Esophagus squamous epithelium (tissue), 4 donors: ENCODE measurements around the gene KRT80.

Source experiments
- CTCF ChIP-seq, 6 experiments: fragments of 450-650 bp in 4 of 6; fragments of 200-600 bp in 2 of 6; sonication (generic) in 2 of 6; IDR thresholded peaks; one replicate each; pipeline ENCODE4 v1.5.1; 2016 to 2019; ENCODE audit warnings: antibody characterized with exemption in 6 of 6, mild to moderate bottlenecking in 4 of 6, moderate library complexity in 4 of 6
- POLR2A ChIP-seq, 4 donors: fragments of 450-650 bp; IDR thresholded peaks; one replicate each; pipeline ENCODE4 v1.6.1; 2017; ENCODE audit warnings: antibody characterized with exemption in 4 of 4, mild to moderate bottlenecking in 4 of 4, moderate library complexity in 3 of 4

- TF ChIP-seq CTCF (IDR thresholded peaks at IDR 0.05): no peak
- no peak for TF ChIP-seq POLR2A (IDR thresholded peaks at IDR 0.05)
Measured at GRCh38 chr12:52188658-52189057, 3.2 kb downstream of the KRT80 start.
